ENCODE results near the gene TADA2B.
A peak's percentile ranks its signal among the peaks of the same experiment; 100 is the strongest.

- TF ChIP-seq CTCF (IDR thresholded peaks at IDR 0.05) (no peak), POLR2A (IDR thresholded peaks at IDR 0.05) (peak; percentile 93 to 95), EP300 (IDR thresholded peaks at IDR 0.05) (no peak)
Observed at GRCh38 chr4:7067452-7068278, 24.5 kb downstream of the TADA2B start, which contains the start of gene GRPEL1.

All from sigmoid colon (tissue), 4 donors.